Measurements from ENCODE around the gene MMS19. TPM values are rescaled to one million over a fixed set of nuclear protein-coding genes. Genes with fewer than 3 reads are reported as not detected.

Gene MMS19
- total RNA-seq, 4 donors from 2014 or later, result 62.8 to 116 (median 106) TPM

DNA sequence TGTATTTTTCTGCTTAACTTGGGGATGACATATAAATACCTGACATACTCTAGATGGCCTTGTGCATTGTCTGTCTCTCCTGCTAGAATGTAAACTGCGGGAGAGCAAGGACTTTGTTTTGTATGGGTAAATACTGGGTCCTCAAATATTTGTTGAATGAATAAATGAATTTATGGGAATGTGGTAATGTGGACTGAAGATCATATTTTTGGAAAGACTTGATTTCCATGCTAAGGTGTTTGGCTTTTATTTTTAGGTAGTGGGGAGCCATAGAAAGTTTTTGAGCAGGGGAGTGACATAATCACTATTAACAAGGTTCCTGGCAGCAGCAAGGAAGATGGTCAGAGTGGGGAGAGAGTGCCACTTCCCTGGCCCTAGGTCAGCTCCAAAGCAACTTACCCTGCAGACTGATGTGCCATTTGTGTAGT lies 27.5 kb upstream of the MMS19 start:
- no peak for TF ChIP-seq POLR2AphosphoS5 (IDR thresholded peaks at IDR 0.05)
- no peak for TF ChIP-seq EP300 (IDR thresholded peaks at IDR 0.05; ENCODE audit: low read depth)
- TF ChIP-seq, protein P1, sequence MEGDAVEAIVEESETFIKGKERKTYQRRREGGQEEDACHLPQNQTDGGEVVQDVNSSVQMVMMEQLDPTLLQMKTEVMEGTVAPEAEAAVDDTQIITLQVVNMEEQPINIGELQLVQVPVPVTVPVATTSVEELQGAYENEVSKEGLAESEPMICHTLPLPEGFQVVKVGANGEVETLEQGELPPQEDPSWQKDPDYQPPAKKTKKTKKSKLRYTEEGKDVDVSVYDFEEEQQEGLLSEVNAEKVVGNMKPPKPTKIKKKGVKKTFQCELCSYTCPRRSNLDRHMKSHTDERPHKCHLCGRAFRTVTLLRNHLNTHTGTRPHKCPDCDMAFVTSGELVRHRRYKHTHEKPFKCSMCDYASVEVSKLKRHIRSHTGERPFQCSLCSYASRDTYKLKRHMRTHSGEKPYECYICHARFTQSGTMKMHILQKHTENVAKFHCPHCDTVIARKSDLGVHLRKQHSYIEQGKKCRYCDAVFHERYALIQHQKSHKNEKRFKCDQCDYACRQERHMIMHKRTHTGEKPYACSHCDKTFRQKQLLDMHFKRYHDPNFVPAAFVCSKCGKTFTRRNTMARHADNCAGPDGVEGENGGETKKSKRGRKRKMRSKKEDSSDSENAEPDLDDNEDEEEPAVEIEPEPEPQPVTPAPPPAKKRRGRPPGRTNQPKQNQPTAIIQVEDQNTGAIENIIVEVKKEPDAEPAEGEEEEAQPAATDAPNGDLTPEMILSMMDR (IDR thresholded peaks at IDR 0.05), result no peak
- TF ChIP-seq POLR2A (IDR thresholded peaks at IDR 0.05), result no peak

DNA sequence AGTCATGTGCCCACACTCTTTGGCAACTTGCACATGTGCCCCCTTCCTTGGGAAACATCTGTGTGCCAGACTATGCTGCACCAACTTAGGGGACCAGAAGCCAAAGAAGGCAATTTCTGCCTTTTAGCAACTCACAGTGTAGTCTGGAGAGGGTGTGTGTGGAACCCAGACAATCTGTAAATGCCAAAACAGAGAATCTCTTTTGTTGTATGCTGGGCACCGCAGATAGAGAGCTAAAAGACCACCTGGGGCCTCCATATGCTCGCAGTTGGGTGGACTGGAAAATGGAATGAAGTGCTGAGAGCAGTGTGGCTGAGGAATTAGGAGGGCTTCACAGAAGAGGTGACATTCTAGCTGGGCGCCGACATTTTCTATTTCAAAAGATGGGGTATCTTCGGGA lies 26.9 kb upstream of the MMS19 start:
- in situ Hi-C loops (cut with MboI; ENCODE audit: low pct_ligation_motif_present in 1 of 4, low pct_unique_long_range_greater_than_20kb in 1 of 4, low sequenced_read_pairs in 3 of 4) (no loop called here), intact Hi-C loops (cut with DNase I; ENCODE audit: low total_unique reads) (no loop called here)
- no peak for DNase-seq
- Histone ChIP-seq H3K27ac (no peak overlapping the region), H3K4me1 (no peaks in the 10 kb centered on the region), H3K36me3 (no peaks in the 10 kb centered on the region), H3K9me3 (no peaks in the 10 kb centered on the region), H3K27me3 (no peaks in the 10 kb centered on the region), H3K4me3 (no peak overlapping the region)
- 91 to 100% methylated on average over 1 to 5 of the region's 5 CpGs for WGBS, 2 donors (ENCODE audit: low coverage in 1 of 2)
- TF ChIP-seq, protein P1 (IDR thresholded peaks at IDR 0.05), result no peak
- no peak for TF ChIP-seq POLR2AphosphoS5 (IDR thresholded peaks at IDR 0.05)
- TF ChIP-seq POLR2A (IDR thresholded peaks at IDR 0.05), result no peak
- TF ChIP-seq EP300 (IDR thresholded peaks at IDR 0.05; ENCODE audit: low read depth), result no peak

More for the DNA sequence above, 27.5 kb upstream of the MMS19 start:
- Histone ChIP-seq H3K4me3 (no peak overlapping the region), H3K36me3 (no peaks in the 10 kb centered on the region), H3K27me3 (no peaks in the 10 kb centered on the region), H3K27ac (no peak overlapping the region), H3K4me1 (no peaks in the 10 kb centered on the region), H3K9me3 (no peaks in the 10 kb centered on the region)
- in situ Hi-C loops (cut with MboI; ENCODE audit: low pct_ligation_motif_present in 1 of 4, low pct_unique_long_range_greater_than_20kb in 1 of 4, low sequenced_read_pairs in 3 of 4) (no loop called here), intact Hi-C loops (cut with DNase I; ENCODE audit: low total_unique reads) (no loop called here)
- WGBS, 2 donors (ENCODE audit: low coverage in 1 of 2), result 97 to 100% methylated on average over 1 of the region's 1 CpG
- no peak for DNase-seq

DNA sequence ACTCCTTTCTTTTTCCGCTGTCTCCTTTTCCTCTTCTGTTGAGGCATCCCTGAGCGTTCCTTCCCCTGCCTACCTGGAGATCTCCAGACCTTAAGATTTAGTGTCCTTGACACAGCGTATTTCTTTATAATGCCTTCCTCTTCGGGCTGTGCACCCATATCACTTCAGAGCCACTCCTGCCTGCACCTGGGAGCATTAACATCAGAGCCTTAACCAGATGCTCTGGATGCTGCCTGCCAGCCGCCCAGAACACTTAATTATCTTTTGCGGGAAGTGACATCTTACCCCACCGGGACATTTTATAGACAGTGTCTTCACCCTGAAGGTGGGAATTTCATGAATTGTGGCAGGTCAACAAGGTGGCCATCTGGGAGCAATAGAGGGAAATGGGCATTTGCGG lies 24.7 kb upstream of the MMS19 start:
- no peak for DNase-seq
- H3K27ac ChIP-seq, result no peak overlapping the region
- in situ Hi-C loops (cut with MboI; ENCODE audit: low pct_ligation_motif_present in 1 of 4, low pct_unique_long_range_greater_than_20kb in 1 of 4, low sequenced_read_pairs in 3 of 4) (no loop called here), intact Hi-C loops (cut with DNase I; ENCODE audit: low total_unique reads) (no loop called here)
- WGBS, 2 donors (ENCODE audit: low coverage in 1 of 2), result 87% methylated on average over 8 of the region's 8 CpGs; no CpG with 5 or more reads in 1 of the 2 donors
- no peaks in the 10 kb centered on the region for H3K36me3 ChIP-seq
- no peak overlapping the region for H3K4me3 ChIP-seq
- H3K27me3 ChIP-seq, result no peaks in the 10 kb centered on the region
- H3K4me1 ChIP-seq, result peaks cover 0 to 6% (median 0%) of the 10 kb centered on the region in 4 donors
- H3K9me3 ChIP-seq, result no peaks in the 10 kb centered on the region
- TF ChIP-seq EP300 (IDR thresholded peaks at IDR 0.05; ENCODE audit: low read depth) (no peak), POLR2A (IDR thresholded peaks at IDR 0.05) (no peak), POLR2AphosphoS5 (IDR thresholded peaks at IDR 0.05) (no peak)
- TF ChIP-seq, protein P1 (IDR thresholded peaks at IDR 0.05), result no peak

DNA sequence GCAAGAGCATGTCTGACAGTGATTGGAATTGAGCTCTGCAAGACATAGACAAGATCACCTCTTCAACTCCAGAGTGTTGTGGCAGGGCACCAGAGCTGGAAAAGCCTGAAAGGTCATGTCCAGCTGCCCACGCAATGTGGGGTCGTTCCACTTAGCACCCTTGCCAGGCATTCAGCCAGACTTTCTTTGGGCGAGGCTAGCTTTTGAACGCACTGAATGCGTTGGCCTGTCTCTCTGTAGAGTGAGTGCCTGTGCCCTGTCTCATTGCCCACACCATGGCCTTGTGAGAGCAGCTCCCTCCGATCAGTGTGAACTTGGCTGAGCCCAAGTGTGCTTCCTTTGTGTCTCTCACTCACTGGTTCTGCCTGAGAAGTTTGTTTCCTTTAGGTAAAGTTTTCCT lies 23.8 kb upstream of the MMS19 start:
- peaks cover 0 to 9% (median 0%) of the 10 kb centered on the region in 4 donors for H3K4me1 ChIP-seq
- no peaks in the 10 kb centered on the region for H3K9me3 ChIP-seq
- WGBS, 2 donors (ENCODE audit: low coverage in 1 of 2), result 63% methylated on average over 6 of the region's 6 CpGs; no CpG with 5 or more reads in 1 of the 2 donors
- no peak overlapping the region for H3K27ac ChIP-seq
- H3K36me3 ChIP-seq, result no peaks in the 10 kb centered on the region
- intact Hi-C loops (cut with DNase I; ENCODE audit: low total_unique reads), result no loop called here
- no peak for DNase-seq
- TF ChIP-seq POLR2A (IDR thresholded peaks at IDR 0.05) (no peak), EP300 (IDR thresholded peaks at IDR 0.05; ENCODE audit: low read depth) (no peak), POLR2AphosphoS5 (IDR thresholded peaks at IDR 0.05) (no peak)
- TF ChIP-seq, protein P1 (IDR thresholded peaks at IDR 0.05), result no peak
- H3K27me3 ChIP-seq, result no peaks in the 10 kb centered on the region
- in situ Hi-C loops (cut with MboI; ENCODE audit: low pct_ligation_motif_present in 1 of 4, low pct_unique_long_range_greater_than_20kb in 1 of 4, low sequenced_read_pairs in 3 of 4), result no loop called here
- no peak overlapping the region for H3K4me3 ChIP-seq

All from transverse colon (tissue), 4 donors.